HG02970 (cell line): ENCODE measurements around the gene GRM7.

ENCODE experiments used
- ATAC-seq: cut with Tn5 transposase; IDR thresholded peaks from one replicate; pipeline ENCODE4 v1.9.1; 2021; ENCODE audit warnings: mild to moderate bottlenecking, moderate library complexity, moderate number of reproducible peaks; ENCODE audit not compliant: unreplicated experiment, low FRiP score

Gene GRM7

DNA sequence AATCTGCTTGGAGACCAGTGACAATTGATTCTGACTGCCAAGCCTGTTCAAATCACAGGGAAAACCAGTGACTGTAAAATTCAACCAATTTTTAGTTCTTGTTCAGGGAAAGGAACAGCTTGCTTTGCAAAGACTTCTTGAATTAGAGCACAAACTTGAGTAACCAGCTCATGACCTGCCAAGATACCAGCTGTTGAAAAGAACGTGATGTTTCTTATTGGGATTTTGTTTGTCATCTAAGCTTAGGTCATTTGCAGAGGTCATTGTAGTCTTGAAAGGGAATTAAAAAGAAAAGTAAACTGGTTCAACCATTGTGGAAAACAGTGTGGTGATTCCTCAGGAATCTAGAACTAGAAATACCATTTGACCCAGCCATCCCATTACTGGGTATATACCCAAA lies 428.2 kb downstream of the GRM7 start:
- no peak for ATAC-seq

DNA sequence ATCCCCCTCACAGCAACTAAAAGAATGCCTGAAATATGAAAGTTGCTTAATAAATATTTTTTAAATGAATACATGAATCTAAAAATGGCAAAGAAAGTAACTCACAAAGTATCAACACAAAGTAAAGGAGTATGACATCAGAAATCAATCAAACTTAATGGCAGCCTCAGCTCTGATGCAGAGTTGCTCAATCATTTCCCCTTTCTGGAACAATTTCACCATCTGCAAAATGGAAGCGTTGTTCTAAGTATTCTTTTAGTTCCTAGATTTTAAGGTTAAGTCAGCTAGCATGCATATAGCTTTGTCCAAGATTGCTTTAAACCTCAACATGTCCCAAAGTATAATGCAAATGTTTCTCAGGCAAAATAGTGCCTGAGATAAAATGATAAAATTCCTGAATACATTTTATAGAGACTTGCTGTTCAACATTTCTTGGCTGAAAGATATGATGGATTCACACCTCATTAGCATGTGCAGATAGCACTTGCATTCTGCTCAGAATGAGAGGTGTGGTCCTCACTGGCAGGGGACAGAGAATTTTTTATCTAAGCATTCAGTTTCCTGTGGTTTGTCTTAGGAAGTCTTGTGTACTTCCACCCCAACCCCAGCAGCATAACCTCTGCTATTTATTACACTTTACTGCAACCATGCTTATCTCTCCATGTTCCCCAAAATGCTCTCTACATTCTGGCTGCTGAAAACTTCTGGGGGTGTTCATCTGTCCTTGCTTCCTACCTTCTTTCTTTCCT lies 429.3 kb downstream of the GRM7 start:
- no peak for ATAC-seq

DNA sequence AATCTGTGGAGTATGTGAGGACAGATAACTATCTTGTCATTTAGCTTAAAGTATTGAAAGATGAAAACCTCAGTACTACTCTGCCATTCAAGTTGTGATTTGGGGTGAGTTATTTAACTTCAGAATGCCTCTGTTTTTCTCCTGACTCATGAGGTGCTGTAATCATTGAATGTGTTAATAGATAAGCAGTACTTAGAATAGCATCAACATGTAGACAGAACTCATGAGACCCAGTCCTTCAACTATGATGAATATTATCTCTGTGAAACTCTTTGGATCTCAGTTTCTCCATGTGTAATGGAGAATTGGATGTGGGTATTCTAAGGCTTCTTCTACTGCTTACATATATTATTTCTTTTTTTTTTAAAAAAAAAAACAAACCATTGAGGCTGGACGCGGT lies 431.4 kb downstream of the GRM7 start:
- ATAC-seq: no peak

DNA sequence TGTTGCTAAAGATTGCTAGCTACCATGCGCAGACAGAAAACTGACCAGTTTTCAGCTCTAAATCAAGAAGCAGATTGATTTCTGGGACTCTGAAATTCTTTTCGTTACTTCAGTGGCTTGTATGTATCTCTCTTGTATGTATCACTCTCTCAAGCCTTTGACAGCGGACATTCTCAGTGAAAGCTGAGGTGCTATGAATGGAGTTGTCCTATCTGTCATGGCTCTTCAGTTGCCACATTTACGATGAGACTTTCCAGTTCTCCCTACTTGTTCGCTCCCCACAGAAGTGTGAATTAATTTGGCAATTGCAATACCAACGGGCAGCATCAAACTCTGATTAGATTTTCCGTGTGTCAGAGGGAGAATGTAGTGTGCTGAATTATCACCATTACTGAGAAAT lies 432.4 kb downstream of the GRM7 start:
- ATAC-seq: no peak

DNA sequence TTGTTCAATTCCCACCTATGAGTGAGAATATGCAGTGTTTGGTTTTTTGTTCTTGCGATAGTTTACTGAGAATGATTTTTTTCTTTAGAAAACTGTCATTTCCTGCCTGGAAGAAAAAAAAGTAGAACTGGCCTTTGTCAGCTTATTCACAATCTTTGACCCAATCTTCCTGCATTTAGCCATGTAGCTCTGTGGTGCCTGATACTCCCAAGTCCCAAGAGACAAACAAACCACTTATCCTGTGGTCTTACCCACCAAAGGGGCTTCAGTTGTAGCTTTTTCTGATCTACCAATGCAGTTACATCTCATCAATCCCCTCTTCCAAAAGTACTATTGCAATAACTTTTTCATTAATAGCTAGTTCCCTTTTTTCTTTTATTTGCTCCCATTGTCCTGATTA lies 444.6 kb downstream of the GRM7 start:
- no peak for ATAC-seq

DNA sequence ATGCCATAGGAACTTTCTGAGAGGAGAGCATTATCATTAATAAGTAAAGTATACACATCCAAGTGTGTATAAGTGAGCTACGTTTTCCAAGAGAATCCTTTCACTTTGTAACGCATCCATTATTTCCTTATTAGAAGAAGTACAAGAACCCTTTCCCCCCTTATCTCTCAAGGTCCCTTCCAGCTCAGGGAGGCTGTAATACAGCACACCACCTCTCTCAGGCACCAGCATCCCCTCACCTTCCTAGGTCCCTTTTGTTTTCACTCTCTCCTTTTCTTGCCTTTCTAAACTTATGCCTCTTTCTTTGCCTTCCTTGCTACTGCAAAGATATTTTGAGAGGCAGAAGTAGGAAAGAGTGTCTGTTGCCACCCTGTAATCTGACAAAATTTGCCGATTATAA lies 446.0 kb downstream of the GRM7 start:
- no peak for ATAC-seq

DNA sequence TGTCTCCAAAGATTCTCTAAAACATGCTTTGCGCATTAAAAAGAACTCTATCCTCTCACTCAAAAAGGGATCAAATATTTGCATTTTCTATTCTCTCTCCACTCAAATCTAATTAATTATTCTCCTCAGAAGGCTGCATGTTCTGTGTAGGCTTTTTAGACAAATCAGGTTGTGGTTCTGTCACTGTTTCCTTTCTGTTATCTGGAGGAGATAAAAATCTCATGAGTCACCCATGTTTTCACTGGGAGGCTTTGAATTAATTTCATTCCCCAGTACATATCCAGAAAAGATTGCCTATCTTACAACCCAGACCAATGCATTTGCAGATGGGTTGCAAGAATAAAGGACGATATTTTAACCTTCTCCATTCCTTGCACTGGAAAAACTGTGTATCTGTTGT lies 446.5 kb downstream of the GRM7 start:
- no peak for ATAC-seq

DNA sequence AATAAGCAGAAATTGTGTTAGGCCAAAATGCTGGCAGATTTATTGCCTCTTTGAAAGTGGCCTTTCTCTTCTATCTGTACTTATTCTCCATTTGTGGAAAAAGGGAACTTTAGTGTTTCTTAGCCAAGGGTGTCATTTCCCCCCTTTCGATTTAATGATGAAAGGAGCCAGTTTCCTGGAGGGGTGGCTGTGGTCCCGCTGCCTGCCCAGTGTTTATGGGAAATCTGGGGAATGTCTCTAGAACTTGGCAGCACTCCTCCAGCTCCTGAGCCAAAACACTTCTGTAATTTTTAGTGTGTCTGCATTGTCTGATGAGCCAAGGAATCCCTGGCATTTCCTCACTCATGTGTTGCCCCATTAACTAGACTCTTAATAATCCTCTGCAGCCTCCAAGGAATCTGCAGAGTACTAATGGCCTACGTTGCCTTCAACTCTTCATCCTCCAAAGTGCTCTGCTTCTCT lies 448.8 kb downstream of the GRM7 start:
- ATAC-seq: no peak

DNA sequence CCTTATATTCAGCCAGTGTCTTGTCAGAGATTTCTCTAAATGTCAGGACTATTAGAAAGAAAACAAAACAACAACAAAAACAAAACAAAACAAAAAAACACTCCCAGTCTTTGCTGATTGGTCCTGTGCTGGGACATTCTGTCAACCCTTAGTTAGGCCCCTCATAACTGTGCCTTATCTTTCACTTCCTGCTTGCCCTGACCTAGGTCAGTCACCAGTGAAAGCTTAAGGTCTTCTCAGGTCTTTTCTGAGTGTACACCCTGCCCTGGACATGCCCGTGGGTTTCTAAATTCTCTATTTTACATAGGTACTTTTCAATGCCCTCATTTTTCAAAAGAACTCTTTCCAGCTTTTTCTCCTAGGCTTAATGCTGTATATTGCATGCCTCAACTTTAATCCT lies 454.1 kb downstream of the GRM7 start:
- ATAC-seq: no peak

DNA sequence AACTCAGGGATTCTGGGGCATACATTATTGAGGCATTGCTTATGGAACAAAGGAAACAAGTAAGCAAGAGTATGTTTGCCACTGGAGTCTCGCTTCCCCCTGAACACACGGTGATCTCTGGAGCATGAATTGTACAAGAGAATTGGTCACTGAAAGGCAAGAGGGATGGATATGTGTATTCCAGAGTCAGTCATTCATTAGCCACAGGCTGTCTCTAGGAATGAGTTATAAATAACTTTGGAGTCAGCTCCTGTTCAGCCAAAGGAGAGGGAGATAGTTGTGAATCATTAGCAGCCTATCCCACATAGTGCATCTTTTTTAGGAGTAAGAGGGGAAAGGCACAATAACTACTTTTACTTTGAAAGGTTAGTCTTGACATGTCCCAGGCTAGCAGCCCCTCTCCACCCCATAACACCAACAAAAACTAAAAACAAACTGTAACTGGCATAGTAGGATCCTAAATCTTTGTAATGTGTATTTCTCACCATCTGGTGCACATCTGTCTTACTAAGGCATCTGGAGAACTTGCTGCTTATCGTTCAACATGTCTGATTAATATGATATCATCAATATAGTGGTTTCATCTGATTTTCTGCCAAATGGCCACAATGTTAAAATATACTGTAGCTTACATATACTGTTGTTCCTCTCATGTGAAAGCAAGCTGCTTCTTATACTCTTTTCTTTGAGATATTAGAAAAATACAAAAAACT lies 462.2 kb downstream of the GRM7 start:
- ATAC-seq: no peak

DNA sequence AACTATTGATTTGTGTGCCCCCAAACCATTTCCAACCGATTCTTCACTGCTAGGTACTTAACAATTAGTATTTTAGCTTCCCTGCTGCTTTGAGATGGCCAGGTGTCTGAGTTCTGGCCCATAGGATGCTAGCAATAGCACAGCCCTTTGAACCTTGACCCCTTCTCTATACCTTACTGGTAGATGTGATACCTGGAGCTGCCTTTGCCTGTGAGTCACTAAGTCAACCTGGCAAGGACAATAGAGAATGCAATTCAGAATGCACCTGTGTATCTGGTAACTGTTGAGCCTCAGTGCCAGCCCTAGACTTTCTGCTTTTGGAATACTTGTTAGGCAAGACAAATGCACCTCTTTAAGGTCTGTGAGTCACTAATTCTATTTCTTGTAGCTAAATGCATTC lies 467.4 kb downstream of the GRM7 start:
- no peak for ATAC-seq

DNA sequence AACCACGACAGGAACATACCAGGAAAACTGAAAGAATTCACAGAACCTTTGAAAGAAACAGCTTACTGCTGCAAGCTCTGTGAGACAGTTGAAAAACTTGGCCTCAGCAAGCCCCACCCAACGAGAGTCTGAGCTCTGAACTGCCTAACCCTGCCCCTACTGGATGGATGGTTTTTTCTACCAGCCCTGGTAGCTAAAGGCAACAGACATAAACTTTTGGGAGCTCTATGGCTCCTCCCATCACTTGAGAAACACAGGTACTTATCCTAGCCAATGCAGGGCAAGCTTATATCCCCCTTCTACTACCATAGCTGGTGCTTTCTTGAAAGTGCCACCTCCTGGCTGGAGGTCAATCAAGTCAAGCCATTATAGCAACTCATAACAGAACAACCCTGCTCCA lies 471.8 kb downstream of the GRM7 start:
- no peak for ATAC-seq

DNA sequence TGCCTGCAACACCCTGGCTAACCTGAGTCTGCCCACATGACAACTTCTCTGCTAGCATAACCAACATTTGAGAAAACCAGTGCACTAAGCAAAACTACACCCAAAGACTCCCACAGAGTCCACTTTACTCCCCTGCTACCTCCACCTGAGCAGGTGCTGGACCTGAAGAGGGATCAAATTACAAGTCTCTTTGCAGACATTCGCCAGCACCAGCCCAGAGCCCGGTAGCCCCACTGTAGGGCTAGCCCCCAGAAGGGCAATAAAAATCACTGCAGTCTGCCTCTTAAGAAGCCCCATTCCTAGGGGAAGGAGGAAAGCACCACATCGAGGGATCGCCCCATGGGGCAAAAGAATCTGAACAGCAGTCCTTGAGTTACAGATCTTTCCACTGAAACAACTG lies 472.2 kb downstream of the GRM7 start:
- ATAC-seq: no peak

DNA sequence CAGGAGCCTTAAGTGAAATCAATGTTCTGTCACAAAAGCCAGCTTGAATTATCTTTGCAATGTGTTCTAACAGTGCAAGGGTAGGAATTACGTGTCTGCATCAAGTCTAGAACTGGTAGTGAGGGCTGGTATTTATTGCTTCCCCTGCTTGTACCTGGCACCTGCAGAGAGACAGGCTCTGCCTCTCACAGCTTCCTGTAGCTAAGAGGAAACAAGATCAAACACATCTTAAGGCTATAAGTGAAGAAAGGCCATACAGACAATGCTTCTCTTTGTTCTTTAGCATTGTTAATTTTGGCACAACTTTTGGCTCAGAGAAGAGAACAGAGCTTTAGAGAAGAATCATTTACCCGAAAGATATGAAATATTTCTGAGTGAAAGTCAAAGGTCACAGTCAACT lies 479.9 kb downstream of the GRM7 start:
- ATAC-seq: no peak

DNA sequence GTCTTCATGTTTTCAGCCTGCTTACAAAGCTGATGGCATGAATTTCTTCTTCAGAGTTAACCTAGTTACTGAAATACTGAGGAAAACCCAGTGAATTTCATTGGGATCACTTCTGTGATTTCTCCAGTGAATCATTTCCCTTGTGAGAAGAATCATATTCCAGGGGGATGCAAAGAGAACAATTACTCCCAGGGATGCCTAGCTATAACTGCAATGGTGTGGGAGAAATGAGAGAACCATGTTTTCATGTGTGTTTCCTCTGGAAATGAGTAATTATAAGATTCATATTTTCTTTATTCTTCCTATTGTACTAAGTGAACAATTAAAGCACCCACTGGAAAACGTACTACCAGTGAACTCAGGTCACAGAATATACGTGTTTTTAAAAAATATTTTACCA lies 485.4 kb downstream of the GRM7 start:
- ATAC-seq: no peak

DNA sequence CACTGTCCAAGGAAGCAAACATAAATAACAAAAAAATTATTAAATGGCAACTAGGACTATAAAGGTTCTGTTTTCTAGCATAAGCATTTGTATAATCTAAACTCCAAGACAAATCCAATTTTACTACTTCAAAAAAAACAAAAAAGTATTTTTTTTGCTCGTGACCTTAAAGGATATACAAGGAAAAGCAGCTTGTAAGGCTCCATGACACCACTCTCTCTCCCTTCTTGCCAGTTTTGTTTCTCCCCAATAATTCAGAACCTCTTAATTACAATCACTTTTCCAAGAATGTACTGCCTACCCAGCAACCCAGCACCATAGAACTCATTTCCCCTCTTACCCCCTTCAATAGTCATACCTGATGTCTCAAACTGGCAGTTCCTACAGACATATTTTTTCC lies 496.2 kb downstream of the GRM7 start:
- no peak for ATAC-seq

DNA sequence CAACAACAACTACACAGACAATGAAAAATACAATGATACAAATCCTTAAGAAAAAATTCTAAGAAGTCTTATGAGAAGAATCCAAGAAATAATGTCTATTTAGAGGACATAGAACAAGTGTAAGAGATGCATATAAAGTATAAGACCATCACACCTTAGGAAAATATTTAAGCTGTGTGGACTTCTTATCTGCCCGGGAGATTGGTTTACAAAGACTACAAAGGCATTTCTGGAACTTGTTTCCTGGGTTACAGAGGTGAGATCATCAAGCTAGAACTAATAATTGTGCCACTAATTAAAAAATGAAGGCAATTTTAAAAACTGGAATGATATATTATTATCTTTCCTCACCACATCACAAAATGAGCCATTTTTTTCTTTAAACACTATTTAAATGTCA lies 507.1 kb downstream of the GRM7 start:
- ATAC-seq: no peak

DNA sequence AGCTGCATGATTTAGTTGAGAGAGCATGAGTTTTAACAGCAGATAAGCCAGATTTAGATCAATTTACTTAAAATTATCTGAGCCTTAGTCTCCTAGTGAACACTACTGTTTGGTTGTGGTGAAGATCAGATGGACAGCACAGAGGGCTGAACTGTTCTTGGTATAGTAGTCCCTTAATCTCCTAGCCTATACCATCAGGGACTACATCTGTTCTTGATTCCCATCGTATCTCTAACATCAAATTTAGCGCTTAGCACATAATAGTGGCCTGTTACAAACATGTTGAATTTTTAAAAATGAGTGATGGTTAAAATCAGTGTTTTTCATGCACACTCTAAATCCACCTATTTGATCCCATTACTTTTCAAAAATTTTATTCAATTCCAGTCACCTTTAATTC lies 507.7 kb downstream of the GRM7 start:
- no peak for ATAC-seq

DNA sequence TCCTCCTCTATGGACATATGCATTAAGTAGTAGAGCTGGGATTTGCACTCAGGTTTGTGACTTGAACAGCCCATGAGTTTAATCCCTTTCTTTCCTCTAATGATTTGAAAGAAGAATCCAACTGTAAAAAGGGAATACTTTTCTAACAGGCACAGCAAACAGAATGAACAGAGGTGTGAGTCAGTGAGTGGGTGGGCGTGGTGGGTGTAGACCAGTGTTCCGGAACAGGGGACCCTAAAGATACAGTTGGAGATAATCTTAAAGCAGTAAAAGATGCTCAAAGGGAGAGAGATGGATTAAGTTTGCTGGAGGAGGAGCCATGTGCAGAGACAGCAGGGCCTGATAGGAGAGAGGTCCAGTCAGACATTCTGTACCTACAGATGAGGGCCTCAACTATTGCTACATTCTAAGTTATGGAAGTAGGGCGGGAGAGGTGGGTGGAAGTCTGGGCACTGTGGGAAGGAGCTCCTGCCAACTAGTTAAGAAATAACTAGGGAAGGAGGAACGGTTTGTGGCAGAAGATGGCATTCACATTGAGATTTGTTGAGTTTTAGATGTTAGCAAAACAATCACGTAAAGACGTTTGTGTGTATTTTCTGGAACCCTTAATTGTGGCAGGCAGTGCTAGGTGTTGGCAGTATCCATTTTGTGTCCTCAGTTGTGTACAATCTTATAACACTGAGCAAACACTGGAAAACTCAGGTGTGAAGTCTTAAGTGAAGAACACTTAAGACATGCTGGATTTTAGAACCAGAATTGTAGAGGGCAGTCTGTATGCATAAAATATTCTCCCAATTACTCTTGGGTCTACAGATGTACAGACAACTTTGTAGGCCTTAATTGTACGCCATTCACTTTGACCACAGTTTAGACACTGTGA lies 511.0 kb downstream of the GRM7 start:
- ATAC-seq: no peak

DNA sequence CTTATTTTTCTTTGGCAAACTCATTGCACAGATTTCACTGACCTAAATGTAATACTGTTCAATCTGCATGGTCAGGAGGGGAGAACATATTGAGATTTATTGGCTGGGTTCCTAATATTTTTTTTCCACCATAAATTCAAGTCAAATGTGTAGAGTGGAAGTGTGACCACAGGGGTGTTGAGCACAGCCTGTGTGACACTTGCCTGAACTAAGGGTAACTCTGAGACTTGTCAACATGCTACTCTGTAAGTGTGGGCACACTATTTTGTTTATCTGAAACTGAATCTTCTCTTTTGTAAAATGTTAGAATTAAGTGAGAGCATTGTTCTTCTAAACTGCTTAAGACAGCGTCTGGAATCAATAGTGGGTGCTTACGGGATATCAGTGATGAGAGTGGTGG lies 516.2 kb downstream of the GRM7 start:
- ATAC-seq: no peak

DNA sequence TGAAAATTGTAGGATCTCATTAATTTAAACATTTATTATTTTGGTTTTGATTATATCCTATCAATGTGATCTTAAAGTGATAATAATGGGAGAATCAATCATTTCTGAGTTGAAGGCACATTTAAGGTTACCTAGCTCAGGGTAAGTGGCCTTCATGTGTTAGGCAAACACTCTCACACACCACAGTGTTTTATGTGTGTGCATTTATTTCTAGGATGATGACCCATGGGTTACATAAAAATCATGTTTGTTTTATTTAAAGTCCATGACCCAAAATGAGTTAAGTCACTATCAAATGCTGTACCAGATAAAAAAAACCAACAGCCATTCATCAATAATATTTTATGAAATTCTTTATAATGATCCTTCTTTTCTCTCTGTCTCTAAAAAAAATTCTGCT lies 520.8 kb downstream of the GRM7 start:
- ATAC-seq: no peak
